ENCODE measurements around the gene PPP1R3F.
"Not testable (repeated sequence)": the region's sequence is repeated elsewhere in the genome, so short reads cannot be mapped to it uniquely, and the experiment has no call there.

Gene PPP1R3F

GRCh38 chrX:49276671-49277534 lies 7.3 kb downstream of the PPP1R3F start:
- DNase-seq, result no peak

- no peak for DNase-seq
These were observed 7.9 kb downstream of the PPP1R3F start for GRCh38 chrX:49277535-49277830.

- no peak for DNase-seq
These were observed 8.5 kb downstream of the PPP1R3F start for GRCh38 chrX:49278081-49278480.

GRCh38 chrX:49282647-49283011 lies 13.0 kb downstream of the PPP1R3F start:
- DNase-seq, result no peak

- no peak for DNase-seq
These were observed 14.6 kb downstream of the PPP1R3F start for GRCh38 chrX:49284212-49284611.

- DNase-seq, result no peak
These were observed 16.5 kb downstream of the PPP1R3F start for GRCh38 chrX:49286136-49286535.

- DNase-seq, result no peak
These were observed 17.0 kb downstream of the PPP1R3F start for GRCh38 chrX:49286581-49286980.

GRCh38 chrX:49287665-49288064 lies 18.1 kb downstream of the PPP1R3F start:
- DNase-seq, result no peak

GRCh38 chrX:49290215-49290614 lies 20.6 kb downstream of the PPP1R3F start:
- no peak for DNase-seq

- DNase-seq, result peak; percentile 4
These were observed 22.2 kb downstream of the PPP1R3F start for GRCh38 chrX:49291615-49292337.

GRCh38 chrX:49292400-49293362 lies 23.1 kb downstream of the PPP1R3F start:
- no peak for DNase-seq

GRCh38 chrX:49299293-49299692 lies 29.7 kb downstream of the PPP1R3F start:
- DNase-seq, result not testable (repeated sequence)

GRCh38 chrX:49300703-49301102 lies 31.1 kb downstream of the PPP1R3F start:
- no peak for DNase-seq

GRCh38 chrX:49303346-49303745 lies 33.8 kb downstream of the PPP1R3F start, which contains the start of gene GAGE10:
GAGE10 (plus strand) TSS chrX:49303646; CDS start chrX:49304860, 1,214 bp downstream.
- DNase-seq, result no peak

- not testable (repeated sequence) for DNase-seq
These were observed 38.2 kb downstream of the PPP1R3F start for GRCh38 chrX:49307775-49308174.

- no peak for DNase-seq
These were observed 39.1 kb downstream of the PPP1R3F start for GRCh38 chrX:49308604-49309269.

GRCh38 chrX:49309401-49309981 lies 39.9 kb downstream of the PPP1R3F start:
- DNase-seq, result no peak

- no peak for DNase-seq
These were observed 40.8 kb downstream of the PPP1R3F start for GRCh38 chrX:49310371-49310770.

- DNase-seq, result no peak
These were observed 42.6 kb downstream of the PPP1R3F start for GRCh38 chrX:49312176-49312575.

- no peak for DNase-seq
These were observed 46.5 kb downstream of the PPP1R3F start for GRCh38 chrX:49316085-49316484.

- DNase-seq, result not testable (repeated sequence)
These were observed 52.1 kb downstream of the PPP1R3F start, which contains the start of gene GAGE12J for GRCh38 chrX:49321737-49322136. GAGE12J (plus strand) TSS chrX:49322037; CDS start chrX:49323194, 1,157 bp downstream.

GRCh38 chrX:49322266-49322665 lies 52.7 kb downstream of the PPP1R3F start:
- DNase-seq, result not testable (repeated sequence)

All from NCI-H2029 treated with DMSO at 0.1 percent for 48 hours (cell line).